HepG2 (cell line): ENCODE measurements around the gene SOX9. TPM values are rescaled to one million over a fixed set of nuclear protein-coding genes. Genes with fewer than 3 reads are reported as not detected.

Source experiments
- ATF1 ChIP-seq: IDR thresholded peaks from 2 replicates; pipeline ENCODE4 v1.6.1; 2016; ENCODE audit warnings: mild to moderate bottlenecking, control low read depth
- BRCA1 ChIP-seq: sonication (generic); formaldehyde crosslinking; IDR thresholded peaks from 2 replicates; pipeline ENCODE4 v1.4.0; 2020; ENCODE audit warnings: missing genetic modification reagents
- CEBPG ChIP-seq: IDR thresholded peaks from 2 replicates; pipeline ENCODE4 v1.6.1; 2016
- GFI1 ChIP-seq: sonication (generic); formaldehyde crosslinking; IDR thresholded peaks from 2 replicates; pipeline ENCODE4 v1.5.0; 2020; ENCODE audit warnings: missing genetic modification reagents, mild to moderate bottlenecking, borderline replicate concordance
- HCFC1 ChIP-seq: fragments of 150-350 bp; IDR thresholded peaks from 2 replicates; pipeline ENCODE4 v1.6.1; 2014; ENCODE audit warnings: low read depth, low read length
- KAT7 ChIP-seq: IDR thresholded peaks from 2 replicates; pipeline ENCODE4 v1.6.1; 2018; ENCODE audit warnings: borderline replicate concordance, missing compliant biosample characterization
- KLF13 ChIP-seq: sonication (generic); formaldehyde crosslinking; IDR thresholded peaks from 2 replicates; pipeline ENCODE4 v1.4.0; 2020; ENCODE audit warnings: mild to moderate bottlenecking, missing genetic modification reagents
- MXI1 ChIP-seq: IDR thresholded peaks from 3 replicates; pipeline ENCODE4 v1.6.1; 2012; ENCODE audit warnings: low read depth, low read length, inconsistent platforms, borderline replicate concordance
- NFATC3 ChIP-seq: sonication (generic); formaldehyde crosslinking; IDR thresholded peaks from 2 replicates; pipeline ENCODE4 v1.5.1; 2020; ENCODE audit warnings: mild to moderate bottlenecking, missing genetic modification reagents
- NFIB ChIP-seq: sonication (generic); formaldehyde crosslinking; IDR thresholded peaks from 2 replicates; pipeline ENCODE4 v1.9.0; 2021; ENCODE audit warnings: missing genetic modification reagents, mild to moderate bottlenecking, borderline replicate concordance
- NONO ChIP-seq, 2 experiments: fragments of 450-650 bp in 1 of 2; sonication (generic) in 1 of 2; formaldehyde crosslinking in 1 of 2; IDR thresholded peaks in 1 of 2; conservative IDR thresholded peaks in 1 of 2; 2 replicates each; pipeline versions ENCODE4 v1.6.1 to v1.8.0; 2017 to 2022; ENCODE audit warnings: mild to moderate bottlenecking in 1 of 2, missing genetic modification reagents in 1 of 2, moderate library complexity in 1 of 2
- NR2F1 ChIP-seq, 2 experiments: fragments of 450-650 bp in 1 of 2; formaldehyde crosslinking in 1 of 2; IDR thresholded peaks; 2 replicates each; pipeline versions ENCODE4 v1.5.0 to v1.6.1; 2016 to 2020; ENCODE audit warnings: mild to moderate bottlenecking in 1 of 2, missing compliant biosample characterization in 1 of 2, missing genetic modification reagents in 1 of 2, moderate library complexity in 1 of 2
- ONECUT2 ChIP-seq: sonication (generic); formaldehyde crosslinking; IDR thresholded peaks from 2 replicates; pipeline ENCODE4 v1.4.0; 2020; ENCODE audit warnings: missing genetic modification reagents
- RFX5 ChIP-seq: IDR thresholded peaks from 2 replicates; pipeline ENCODE4 v1.6.1; 2011; ENCODE audit warnings: low read depth, low read length, improper control_type of control experiment
- SCMH1 ChIP-seq: sonication (generic); formaldehyde crosslinking; IDR thresholded peaks from 2 replicates; pipeline ENCODE4 v1.9.0; 2021; ENCODE audit warnings: missing genetic modification reagents, mild to moderate bottlenecking, borderline replicate concordance
- ZNF160 ChIP-seq: sonication (generic); formaldehyde crosslinking; IDR thresholded peaks from 2 replicates; pipeline ENCODE4 v1.8.0; 2022; ENCODE audit warnings: mild to moderate bottlenecking, inconsistent platforms, missing genetic modification reagents
- ZNF234 ChIP-seq: sonication (generic); formaldehyde crosslinking; conservative IDR thresholded peaks from 2 replicates; pipeline ENCODE4 v1.5.1; 2020; ENCODE audit warnings: mild to moderate bottlenecking, missing genetic modification reagents
- ZNF282 ChIP-seq: fragments of 450-650 bp; IDR thresholded peaks from 2 replicates; pipeline ENCODE4 v1.6.1; 2018; ENCODE audit not compliant: partially characterized antibody
- ZNF468 ChIP-seq: sonication (generic); formaldehyde crosslinking; IDR thresholded peaks from 2 replicates; pipeline ENCODE4 v1.8.0; 2022; ENCODE audit warnings: mild to moderate bottlenecking, moderate library complexity, missing genetic modification reagents
- ZNF549 ChIP-seq: sonication (generic); formaldehyde crosslinking; IDR thresholded peaks from 2 replicates; pipeline ENCODE4 v1.5.0; 2020; ENCODE audit warnings: missing genetic modification reagents
- ZNF660 ChIP-seq: sonication (generic); formaldehyde crosslinking; IDR thresholded peaks from 2 replicates; pipeline ENCODE4 v1.5.1; 2020; ENCODE audit warnings: mild to moderate bottlenecking, low read depth, missing genetic modification reagents, borderline replicate concordance
- polyA plus RNA-seq, 8 experiments: library from polyadenylated mRNA; depleted of rRNA in 3 of 8; stranded (reverse) in 7 of 8; unstranded in 1 of 8; fragments of >200 nt; fragmentation: Illumina TruSeq in 4 of 8; extraction: Trizol in 4 of 8; gene quantifications; 2 replicates each; pipeline versions ENCODE4 v1.2.1 to v1.2.3, GENCODE V29; 2011 to 2016; ENCODE audit warnings: low read depth in 4 of 8, missing spikeins in 1 of 8, mixed read lengths in 1 of 8; ENCODE audit not compliant: insufficient read depth in 1 of 8
- total RNA-seq, 5 experiments: library from RNA; depleted of rRNA; stranded (reverse); fragments of >200 nt; fragmentation: Illumina TruSeq; extraction: Trizol; gene quantifications; 2 replicates each; pipeline ENCODE4 v1.2.3, GENCODE V29; 2016; ENCODE audit warnings: low read depth in 1 of 5
- TF ChIP-seq, protein P1 (sequence below): sonication (generic); formaldehyde crosslinking; IDR thresholded peaks from 2 replicates; pipeline ENCODE4 v1.5.0; 2020; ENCODE audit warnings: mild to moderate bottlenecking, missing genetic modification reagents, moderate library complexity
- TF ChIP-seq, protein P2 (sequence below): IDR thresholded peaks from 2 replicates; pipeline ENCODE4 v1.6.1; 2016; ENCODE audit warnings: mild to moderate bottlenecking
- TF ChIP-seq, protein P3 (sequence below): sonication (generic); formaldehyde crosslinking; IDR thresholded peaks from 2 replicates; pipeline ENCODE4 v1.5.1; 2020; ENCODE audit warnings: mild to moderate bottlenecking, moderate library complexity, missing genetic modification reagents
- TF ChIP-seq, protein P4 (sequence below): sonication (generic); formaldehyde crosslinking; IDR thresholded peaks from 2 replicates; pipeline ENCODE4 v1.5.0; 2020; ENCODE audit warnings: missing genetic modification reagents

SOX9 gene
- total and polyA plus RNA-seq, 2 of the 13 experiments (the other 11 are each of a cell fraction or from before 2014, with no cell fraction given): 16.1 to 27.6 TPM

DNA sequence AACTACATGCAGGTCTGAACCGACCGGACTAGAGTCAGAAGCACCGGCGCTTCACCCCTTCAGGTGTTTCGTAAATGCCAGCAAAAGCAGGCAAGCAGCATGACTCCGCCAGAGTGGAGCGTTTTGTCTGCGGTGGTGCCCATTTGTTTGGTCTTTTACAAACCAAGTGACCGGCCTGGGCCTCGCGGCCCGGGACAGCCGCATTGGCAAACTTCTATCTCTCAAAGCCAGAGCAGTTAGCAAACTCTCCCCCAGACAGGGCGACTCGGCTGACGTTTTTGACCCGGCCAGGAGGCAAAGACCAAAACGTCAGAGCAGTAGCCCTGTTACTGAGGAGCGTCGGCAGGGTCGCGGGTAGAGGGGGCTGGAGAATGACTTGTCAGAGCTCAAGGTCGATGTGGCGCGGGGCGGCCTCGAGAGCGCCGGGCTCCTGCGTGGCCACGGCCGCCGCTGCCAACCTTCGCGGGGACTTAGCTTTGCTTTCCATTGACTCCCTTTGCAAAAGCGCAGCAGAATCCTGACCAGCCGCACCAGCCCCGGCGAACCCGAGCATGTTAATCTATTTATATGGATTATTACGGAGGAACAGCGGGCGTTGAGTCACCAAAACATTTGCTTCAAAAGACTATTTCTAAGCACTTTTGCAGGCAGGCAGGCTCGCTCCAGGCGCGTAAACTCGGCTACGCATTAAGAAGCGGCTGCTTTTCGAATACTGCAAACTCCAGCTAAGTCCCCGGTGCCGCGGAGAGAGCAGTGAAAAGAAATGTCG, 763 bp upstream of the SOX9 start (continued):
- TF ChIP-seq SCMH1 (CRISPR knock-in tag): no peak
- TF ChIP-seq BRCA1 (CRISPR knock-in tag): no peak
- TF ChIP-seq ONECUT2 (CRISPR knock-in tag): no peak
- peak; percentile 62; the same call in 1 of the 2 replicates for TF ChIP-seq ZNF234 (CRISPR knock-in tag)
- TF ChIP-seq NONO (IDR thresholded peaks at IDR 0.05): no peak
- no peak for TF ChIP-seq NONO (CRISPR knock-in tag; conservative IDR thresholded peaks at IDR 0.05)
- no peak for TF ChIP-seq ZNF282
- TF ChIP-seq ATF1 (CRISPR knock-in tag): peak; percentile 34; the same call in 1 of the 2 replicates
- TF ChIP-seq KLF13 (CRISPR knock-in tag): no peak
- 0 out of 2 replicates have a peak, but pooled peaks have one; percentile 81 for TF ChIP-seq NFIB (CRISPR knock-in tag)
- TF ChIP-seq, protein P1, sequence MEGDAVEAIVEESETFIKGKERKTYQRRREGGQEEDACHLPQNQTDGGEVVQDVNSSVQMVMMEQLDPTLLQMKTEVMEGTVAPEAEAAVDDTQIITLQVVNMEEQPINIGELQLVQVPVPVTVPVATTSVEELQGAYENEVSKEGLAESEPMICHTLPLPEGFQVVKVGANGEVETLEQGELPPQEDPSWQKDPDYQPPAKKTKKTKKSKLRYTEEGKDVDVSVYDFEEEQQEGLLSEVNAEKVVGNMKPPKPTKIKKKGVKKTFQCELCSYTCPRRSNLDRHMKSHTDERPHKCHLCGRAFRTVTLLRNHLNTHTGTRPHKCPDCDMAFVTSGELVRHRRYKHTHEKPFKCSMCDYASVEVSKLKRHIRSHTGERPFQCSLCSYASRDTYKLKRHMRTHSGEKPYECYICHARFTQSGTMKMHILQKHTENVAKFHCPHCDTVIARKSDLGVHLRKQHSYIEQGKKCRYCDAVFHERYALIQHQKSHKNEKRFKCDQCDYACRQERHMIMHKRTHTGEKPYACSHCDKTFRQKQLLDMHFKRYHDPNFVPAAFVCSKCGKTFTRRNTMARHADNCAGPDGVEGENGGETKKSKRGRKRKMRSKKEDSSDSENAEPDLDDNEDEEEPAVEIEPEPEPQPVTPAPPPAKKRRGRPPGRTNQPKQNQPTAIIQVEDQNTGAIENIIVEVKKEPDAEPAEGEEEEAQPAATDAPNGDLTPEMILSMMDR (CRISPR knock-in tag): peak; percentile 41
- 0 out of 2 replicates have a peak, but pooled peaks have one; percentile 3 for TF ChIP-seq CEBPG (CRISPR knock-in tag)
- peak; percentile 10; the same call in 1 of the 3 replicates for TF ChIP-seq MXI1
- TF ChIP-seq NFATC3 (CRISPR knock-in tag): no peak
- 0 out of 2 replicates have a peak, but pooled peaks have one; percentile 23 for TF ChIP-seq RFX5
- no peak for TF ChIP-seq ZNF660 (CRISPR knock-in tag)
- peak; percentile 71 for TF ChIP-seq KAT7 (CRISPR knock-in tag)
- TF ChIP-seq HCFC1: no peak
- no peak for TF ChIP-seq ZNF160
- no peak for TF ChIP-seq ZNF549
- TF ChIP-seq, protein P2, sequence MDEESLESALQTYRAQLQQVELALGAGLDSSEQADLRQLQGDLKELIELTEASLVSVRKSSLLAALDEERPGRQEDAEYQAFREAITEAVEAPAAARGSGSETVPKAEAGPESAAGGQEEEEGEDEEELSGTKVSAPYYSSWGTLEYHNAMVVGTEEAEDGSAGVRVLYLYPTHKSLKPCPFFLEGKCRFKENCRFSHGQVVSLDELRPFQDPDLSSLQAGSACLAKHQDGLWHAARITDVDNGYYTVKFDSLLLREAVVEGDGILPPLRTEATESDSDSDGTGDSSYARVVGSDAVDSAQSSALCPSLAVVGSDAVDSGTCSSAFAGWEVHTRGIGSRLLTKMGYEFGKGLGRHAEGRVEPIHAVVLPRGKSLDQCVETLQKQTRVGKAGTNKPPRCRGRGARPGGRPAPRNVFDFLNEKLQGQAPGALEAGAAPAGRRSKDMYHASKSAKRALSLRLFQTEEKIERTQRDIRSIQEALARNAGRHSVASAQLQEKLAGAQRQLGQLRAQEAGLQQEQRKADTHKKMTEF (CRISPR knock-in tag): peak; percentile 81; the same call in 1 of the 2 replicates
- no peak for TF ChIP-seq ZNF468 (CRISPR knock-in tag)
- TF ChIP-seq, protein P3, sequence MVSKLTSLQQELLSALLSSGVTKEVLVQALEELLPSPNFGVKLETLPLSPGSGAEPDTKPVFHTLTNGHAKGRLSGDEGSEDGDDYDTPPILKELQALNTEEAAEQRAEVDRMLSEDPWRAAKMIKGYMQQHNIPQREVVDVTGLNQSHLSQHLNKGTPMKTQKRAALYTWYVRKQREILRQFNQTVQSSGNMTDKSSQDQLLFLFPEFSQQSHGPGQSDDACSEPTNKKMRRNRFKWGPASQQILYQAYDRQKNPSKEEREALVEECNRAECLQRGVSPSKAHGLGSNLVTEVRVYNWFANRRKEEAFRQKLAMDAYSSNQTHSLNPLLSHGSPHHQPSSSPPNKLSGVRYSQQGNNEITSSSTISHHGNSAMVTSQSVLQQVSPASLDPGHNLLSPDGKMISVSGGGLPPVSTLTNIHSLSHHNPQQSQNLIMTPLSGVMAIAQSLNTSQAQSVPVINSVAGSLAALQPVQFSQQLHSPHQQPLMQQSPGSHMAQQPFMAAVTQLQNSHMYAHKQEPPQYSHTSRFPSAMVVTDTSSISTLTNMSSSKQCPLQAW (CRISPR knock-in tag): peak; percentile 62
- TF ChIP-seq, protein P4, sequence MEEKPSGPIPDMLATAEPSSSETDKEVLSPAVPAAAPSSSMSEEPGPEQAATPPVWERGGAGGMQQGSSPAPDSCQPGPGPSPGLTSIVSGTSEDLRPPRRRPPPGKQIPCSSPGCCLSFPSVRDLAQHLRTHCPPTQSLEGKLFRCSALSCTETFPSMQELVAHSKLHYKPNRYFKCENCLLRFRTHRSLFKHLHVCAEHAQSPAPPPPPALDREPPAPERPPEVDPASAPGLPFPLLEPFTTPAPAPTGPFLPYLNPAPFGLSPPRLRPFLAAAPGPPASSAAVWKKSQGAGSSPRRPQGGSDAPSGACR (CRISPR knock-in tag): no peak
- no peak for TF ChIP-seq NR2F1 (CRISPR knock-in tag; IDR thresholded peaks at IDR 0.05)
- TF ChIP-seq GFI1 (CRISPR knock-in tag): peak; percentile 48
